SK-N-SH (cell line): ENCODE measurements around the gene MYO1D. TPM values are rescaled to one million over a fixed set of nuclear protein-coding genes. Genes with fewer than 3 reads are reported as not detected.
A peak's percentile ranks its signal among the peaks of the same experiment; 100 is the strongest.

Experiments
- CTCF ChIA-PET: fragments of 300-600, 350-600 bp; formaldehyde crosslinking; extraction: SDS; loops from one replicate; lab custom pipeline; 2021; lab: Yijun Ruan, JAX
- POLR2A ChIA-PET: fragments of 350-600 bp; sonication (Branson Sonifier 250); formaldehyde crosslinking; extraction: SDS; loops from one replicate; lab custom pipeline; 2020; ENCODE audit warnings: antibody characterized with exemption, inconsistent platforms; lab: Yijun Ruan, JAX
- DNase-seq: peaks from one replicate; pipeline ENCODE4 v3.0.0; 2012
- H2AFZ ChIP-seq: fragments of 200-600 bp; sonication (generic); 2 replicates; pipeline ENCODE4 v1.8.1; 2016; ENCODE audit warnings: antibody characterized with exemption, mild to moderate bottlenecking, low read depth
- H3F3A ChIP-seq: fragments of 200-600 bp; sonication (generic); replicated peaks from 2 replicates; pipeline ENCODE3; 2016; ENCODE audit warnings: antibody characterized with exemption, mild to moderate bottlenecking; ENCODE audit not compliant: insufficient read depth
- H3K27ac ChIP-seq, 2 experiments: fragments of 200-500 bp in 1 of 2; fragments of 200-600 bp in 1 of 2; sonication (Bioruptor generic) in 1 of 2; sonication (generic), shearing (Covaris generic) in 1 of 2; 2 replicates each; pipeline versions ENCODE4 v1.5.1 to v1.6.1; 2014 to 2016; ENCODE audit warnings: low read depth in 2 of 2, inconsistent platforms in 1 of 2, low read length in 1 of 2, mild to moderate bottlenecking in 1 of 2, mixed read lengths in 1 of 2
- H3K27me3 ChIP-seq: fragments of 200-600 bp; sonication (generic), shearing (Covaris generic); 2 replicates; pipeline ENCODE4 v1.6.1; 2016; ENCODE audit warnings: mixed run types; ENCODE audit not compliant: insufficient read depth
- H3K36me3 ChIP-seq, 2 experiments: fragments of 200-500 bp in 1 of 2; fragments of 200-600 bp in 1 of 2; sonication (Bioruptor generic) in 1 of 2; sonication (generic) in 1 of 2; replicated peaks in 1 of 2; 2 replicates each; pipeline versions ENCODE3 to v1.5.1; 2014 to 2016; ENCODE audit warnings: low read length in 1 of 2, mild to moderate bottlenecking in 1 of 2; ENCODE audit not compliant: insufficient read depth in 2 of 2, control insufficient read depth in 1 of 2
- H3K4me1 ChIP-seq, 2 experiments: fragments of 200-500 bp in 1 of 2; fragments of 200-600 bp in 1 of 2; sonication (Bioruptor generic) in 1 of 2; sonication (generic), shearing (Covaris generic) in 1 of 2; 2 replicates each; pipeline versions ENCODE4 v1.5.1 to v1.6.1; 2014 to 2016; ENCODE audit warnings: low read depth in 1 of 2, low read length in 1 of 2, mixed run types in 1 of 2; ENCODE audit not compliant: insufficient read depth in 2 of 2, control insufficient read depth in 1 of 2
- H3K4me2 ChIP-seq: fragments of 200-600 bp; sonication (generic), shearing (Covaris generic); 2 replicates; pipeline ENCODE4 v1.6.1; 2017; ENCODE audit warnings: mixed run types
- H3K4me3 ChIP-seq, 2 experiments: fragments of 200-500 bp in 1 of 2; fragments of 200-600 bp in 1 of 2; sonication (Bioruptor generic) in 1 of 2; sonication (generic), shearing (Covaris generic) in 1 of 2; 2 replicates each; pipeline versions ENCODE4 v1.5.1 to v1.8.1; 2014 to 2016; ENCODE audit warnings: low read depth in 2 of 2, inconsistent platforms in 1 of 2, low read length in 1 of 2, mild to moderate bottlenecking in 1 of 2, mixed read lengths in 1 of 2, moderate library complexity in 1 of 2
- H3K79me2 ChIP-seq: fragments of 200-600 bp; sonication (generic); 2 replicates; pipeline ENCODE4 v1.8.1; 2017; ENCODE audit warnings: mild to moderate bottlenecking; ENCODE audit not compliant: insufficient read depth
- H3K9ac ChIP-seq: fragments of 200-600 bp; sonication (generic); 2 replicates; pipeline ENCODE4 v1.6.1; 2017; ENCODE audit warnings: mixed run types
- H3K9me2 ChIP-seq: fragments of 200-600 bp; sonication (generic); 2 replicates; pipeline ENCODE4 v1.6.1; 2017; ENCODE audit warnings: mixed run types
- H3K9me3 ChIP-seq: fragments of 200-600 bp; sonication (generic); 2 replicates; pipeline ENCODE4 v1.6.1; 2017; ENCODE audit warnings: mixed run types, mild to moderate bottlenecking, moderate library complexity
- H4K20me1 ChIP-seq: fragments of 200-600 bp; sonication (generic); 2 replicates; pipeline ENCODE4 v1.6.1; 2017; ENCODE audit warnings: mild to moderate bottlenecking, mixed run types; ENCODE audit not compliant: insufficient read depth
- CHD2 ChIP-seq: fragments of 150-350 bp; IDR thresholded peaks from 2 replicates; pipeline ENCODE4 v1.6.1; 2018; ENCODE audit warnings: low read length; ENCODE audit not compliant: partially characterized antibody
- ELF1 ChIP-seq: IDR thresholded peaks from 2 replicates; pipeline ENCODE4 v1.4.0; 2012
- EP300 ChIP-seq, 2 experiments: IDR thresholded peaks; 2 replicates each; pipeline versions ENCODE4 v1.4.0 to v1.6.1; 2012; ENCODE audit warnings: borderline replicate concordance in 1 of 2, low read depth in 1 of 2, low read length in 1 of 2
- FOSL2 ChIP-seq: IDR thresholded peaks from 2 replicates; pipeline ENCODE4 v1.4.0; 2012; ENCODE audit warnings: low read depth, mild to moderate bottlenecking, moderate library complexity, borderline replicate concordance
- FOXJ3 ChIP-seq: sonication (generic); formaldehyde crosslinking; IDR thresholded peaks from 2 replicates; pipeline ENCODE4 v1.5.1; 2020; ENCODE audit warnings: mild to moderate bottlenecking, missing genetic modification reagents
- FOXM1 ChIP-seq: IDR thresholded peaks from 2 replicates; pipeline ENCODE4 v1.4.0; 2012; ENCODE audit warnings: low read depth, mild to moderate bottlenecking
- GABPA ChIP-seq: IDR thresholded peaks from 2 replicates; pipeline ENCODE4 v1.4.0; 2012; ENCODE audit warnings: low read depth, mild to moderate bottlenecking
- IRF3 ChIP-seq: fragments of 150-350 bp; IDR thresholded peaks from 2 replicates; pipeline ENCODE4 v1.6.1; 2016; ENCODE audit warnings: mild to moderate bottlenecking, low read depth, low read length
- JUND ChIP-seq: IDR thresholded peaks from 2 replicates; pipeline ENCODE4 v1.4.0; 2012
- MAX ChIP-seq: IDR thresholded peaks from 2 replicates; pipeline ENCODE4 v1.4.0; 2012; ENCODE audit warnings: low read depth
- MEF2A ChIP-seq: IDR thresholded peaks from 2 replicates; pipeline ENCODE4 v1.4.0; 2012; ENCODE audit warnings: low read depth, borderline replicate concordance
- MXI1 ChIP-seq: IDR thresholded peaks from 2 replicates; pipeline ENCODE4 v1.6.1; 2012; ENCODE audit warnings: mild to moderate bottlenecking, low read depth, low read length, improper control_type of control experiment
- NRF1 ChIP-seq: IDR thresholded peaks from 2 replicates; pipeline ENCODE4 v1.6.1; 2012; ENCODE audit warnings: low read depth, mild to moderate bottlenecking, low read length
- PBX3 ChIP-seq: IDR thresholded peaks from 2 replicates; pipeline ENCODE4; 2012
- RCOR1 ChIP-seq: fragments of 150-350 bp; IDR thresholded peaks from 2 replicates; pipeline ENCODE4 v1.6.1; 2017; ENCODE audit warnings: antibody characterized with exemption, low read length
- RFX5 ChIP-seq: IDR thresholded peaks from 2 replicates; pipeline ENCODE4 v1.6.1; 2012; ENCODE audit warnings: mild to moderate bottlenecking, improper control_type of control experiment, low read length
- RXRA ChIP-seq: IDR thresholded peaks from 2 replicates; pipeline ENCODE4 v1.4.0; 2012; ENCODE audit warnings: low read depth, mild to moderate bottlenecking, borderline replicate concordance
- SIN3A ChIP-seq: IDR thresholded peaks from 2 replicates; pipeline ENCODE4 v1.6.1; 2012; ENCODE audit warnings: low read depth, mild to moderate bottlenecking, low read length, moderate library complexity, borderline replicate concordance
- SMC3 ChIP-seq: IDR thresholded peaks from 2 replicates; pipeline ENCODE4 v1.6.1; 2012; ENCODE audit warnings: low read depth, low read length, improper control_type of control experiment
- TAF1 ChIP-seq: IDR thresholded peaks from 2 replicates; pipeline ENCODE4 v1.6.1; 2012; ENCODE audit warnings: low read depth, mild to moderate bottlenecking, low read length, moderate library complexity, borderline replicate concordance
- TCF12 ChIP-seq: IDR thresholded peaks from 2 replicates; pipeline ENCODE4 v1.4.0; 2012
- TEAD4 ChIP-seq: IDR thresholded peaks from 2 replicates; pipeline ENCODE4 v1.4.0; 2012; ENCODE audit warnings: mild to moderate bottlenecking, borderline replicate concordance; ENCODE audit not compliant: insufficient read depth
- WGBS: methylation state at CpG from one replicate; pipeline ENCODE4 v1.1.6; 2017; ENCODE audit warnings: low lambda C conversion rate; 5-methylcytosine and 5-hydroxymethylcytosine counted together
- polyA plus RNA-seq, 3 experiments: library from polyadenylated mRNA; depleted of rRNA; stranded (reverse); fragments of >200 nt; gene quantifications; 2 replicates each; pipeline ENCODE4 v1.2.3, GENCODE V29; 2012
- TF ChIP-seq, protein P1 (sequence below): fragments of 200-600 bp; sonication (generic); IDR thresholded peaks from 2 replicates; pipeline ENCODE4 v1.6.1; 2017; ENCODE audit warnings: antibody characterized with exemption, mild to moderate bottlenecking, moderate library complexity
- TF ChIP-seq, protein P2 (sequence below): IDR thresholded peaks from 2 replicates; pipeline ENCODE4 v1.4.0; 2012; ENCODE audit warnings: low read depth, borderline replicate concordance
- TF ChIP-seq, protein P3 (sequence below): IDR thresholded peaks from 2 replicates; pipeline ENCODE4 v1.4.0; 2012; ENCODE audit warnings: low read depth, borderline replicate concordance
- TF ChIP-seq, protein P4 (sequence below): fragments of 150-350 bp; IDR thresholded peaks from 2 replicates; pipeline ENCODE4 v1.6.1; 2017; ENCODE audit warnings: antibody characterized with exemption, low read length, low read depth, borderline replicate concordance

Gene MYO1D
- polyA plus RNA-seq, 1 of the 3 experiments (the other 2 are of a cell fraction) = 20.4 TPM

DNA sequence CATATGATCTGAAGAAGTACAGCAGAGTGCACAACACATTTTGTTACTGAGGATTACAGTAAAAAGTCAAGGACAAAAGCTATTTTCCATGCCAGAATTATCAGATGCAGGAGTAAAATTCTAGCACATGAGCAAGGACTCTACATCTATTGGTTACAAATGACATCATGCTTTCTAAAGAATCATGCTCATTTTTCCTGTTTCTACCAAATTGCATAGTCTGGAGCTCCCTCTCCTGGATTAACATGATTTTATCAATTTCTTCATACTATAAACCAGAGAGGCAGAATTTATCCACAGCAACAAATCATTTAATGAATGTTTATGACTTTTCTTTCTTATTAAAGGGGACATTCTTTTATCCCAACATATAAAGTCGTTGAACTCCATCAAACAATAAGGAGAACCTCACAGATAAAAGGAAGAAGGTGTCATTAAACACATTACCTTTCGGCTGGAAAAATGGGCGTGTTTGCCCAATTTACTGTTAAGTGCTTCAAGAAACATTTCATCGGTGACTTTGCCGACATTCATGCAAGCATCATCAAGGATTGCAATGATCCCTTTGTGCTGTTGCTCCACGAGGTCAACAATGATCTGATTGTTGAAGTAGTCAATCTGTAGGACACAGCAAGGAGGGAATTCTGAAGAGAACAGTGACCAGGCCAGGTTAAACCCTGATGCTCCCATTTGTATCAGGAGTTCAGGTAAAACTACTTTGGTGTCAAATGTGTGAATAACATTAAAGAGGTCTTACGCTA, 121.7 kb downstream of the MYO1D start:
- POLR2A ChIA-PET = interaction anchor here (1.0 kb wide), 2 partner anchors 269 to 271 kb away, joined by 3 to 4 read pairs; partner anchors contain the start of gene CDK5R1
- H2AFZ ChIP-seq = no peak overlapping the region
- H3K9me3 ChIP-seq = no peaks in the 10 kb centered on the region
- H3F3A ChIP-seq = no peaks in the 10 kb centered on the region
- H3K4me2 ChIP-seq = no peak overlapping the region
- no peak overlapping the region for H3K9ac ChIP-seq
- H3K79me2 ChIP-seq = no peaks in the 10 kb centered on the region
- H3K36me3 ChIP-seq = peaks cover 5 to 15% of the 10 kb centered on the region in 2 experiments
- WGBS = 59% methylated on average over 7 of the region's 7 CpGs
- H3K4me1 ChIP-seq = no peaks in the 10 kb centered on the region; a peak in 1 of 4 replicates
- CTCF ChIA-PET = interaction anchor here (0.7 to 2.0 kb wide), 36 partner anchors 10 to 310 kb away, joined by 3 to 25 read pairs (median 4); partner anchors contain the start of genes CDK5R1, MYO1D and PSMD11
- peak; percentile 66 for DNase-seq
- no peaks in the 10 kb centered on the region for H3K9me2 ChIP-seq
- H3K27ac ChIP-seq = no peak overlapping the region
- H3K4me3 ChIP-seq = no peak overlapping the region
- no peaks in the 10 kb centered on the region for H4K20me1 ChIP-seq
- H3K27me3 ChIP-seq = no peaks in the 10 kb centered on the region
- TF ChIP-seq TEAD4 (no peak), GABPA (no peak), SIN3A (no peak), FOSL2 (no peak), MXI1 (peak; percentile 53; the same call in 1 of the 2 replicates), FOXJ3 (CRISPR knock-in tag) (no peak), IRF3 (no peak), EP300 (IDR thresholded peaks at IDR 0.05; ENCODE audit: borderline replicate concordance in 1 of 2, low read depth in 1 of 2, low read length in 1 of 2) (no peak), CHD2 (no peak), MAX (no peak), FOXM1 (no peak), NRF1 (no peak), RXRA (no peak), RCOR1 (no peak), PBX3 (no peak), TCF12 (no peak), JUND (no peak), TAF1 (no peak), RFX5 (peak; percentile 77), MEF2A (no peak), ELF1 (no peak), SMC3 (peak; percentile 69)
- TF ChIP-seq, protein P1, sequence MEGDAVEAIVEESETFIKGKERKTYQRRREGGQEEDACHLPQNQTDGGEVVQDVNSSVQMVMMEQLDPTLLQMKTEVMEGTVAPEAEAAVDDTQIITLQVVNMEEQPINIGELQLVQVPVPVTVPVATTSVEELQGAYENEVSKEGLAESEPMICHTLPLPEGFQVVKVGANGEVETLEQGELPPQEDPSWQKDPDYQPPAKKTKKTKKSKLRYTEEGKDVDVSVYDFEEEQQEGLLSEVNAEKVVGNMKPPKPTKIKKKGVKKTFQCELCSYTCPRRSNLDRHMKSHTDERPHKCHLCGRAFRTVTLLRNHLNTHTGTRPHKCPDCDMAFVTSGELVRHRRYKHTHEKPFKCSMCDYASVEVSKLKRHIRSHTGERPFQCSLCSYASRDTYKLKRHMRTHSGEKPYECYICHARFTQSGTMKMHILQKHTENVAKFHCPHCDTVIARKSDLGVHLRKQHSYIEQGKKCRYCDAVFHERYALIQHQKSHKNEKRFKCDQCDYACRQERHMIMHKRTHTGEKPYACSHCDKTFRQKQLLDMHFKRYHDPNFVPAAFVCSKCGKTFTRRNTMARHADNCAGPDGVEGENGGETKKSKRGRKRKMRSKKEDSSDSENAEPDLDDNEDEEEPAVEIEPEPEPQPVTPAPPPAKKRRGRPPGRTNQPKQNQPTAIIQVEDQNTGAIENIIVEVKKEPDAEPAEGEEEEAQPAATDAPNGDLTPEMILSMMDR = peak; percentile 75
- TF ChIP-seq, protein P2, sequence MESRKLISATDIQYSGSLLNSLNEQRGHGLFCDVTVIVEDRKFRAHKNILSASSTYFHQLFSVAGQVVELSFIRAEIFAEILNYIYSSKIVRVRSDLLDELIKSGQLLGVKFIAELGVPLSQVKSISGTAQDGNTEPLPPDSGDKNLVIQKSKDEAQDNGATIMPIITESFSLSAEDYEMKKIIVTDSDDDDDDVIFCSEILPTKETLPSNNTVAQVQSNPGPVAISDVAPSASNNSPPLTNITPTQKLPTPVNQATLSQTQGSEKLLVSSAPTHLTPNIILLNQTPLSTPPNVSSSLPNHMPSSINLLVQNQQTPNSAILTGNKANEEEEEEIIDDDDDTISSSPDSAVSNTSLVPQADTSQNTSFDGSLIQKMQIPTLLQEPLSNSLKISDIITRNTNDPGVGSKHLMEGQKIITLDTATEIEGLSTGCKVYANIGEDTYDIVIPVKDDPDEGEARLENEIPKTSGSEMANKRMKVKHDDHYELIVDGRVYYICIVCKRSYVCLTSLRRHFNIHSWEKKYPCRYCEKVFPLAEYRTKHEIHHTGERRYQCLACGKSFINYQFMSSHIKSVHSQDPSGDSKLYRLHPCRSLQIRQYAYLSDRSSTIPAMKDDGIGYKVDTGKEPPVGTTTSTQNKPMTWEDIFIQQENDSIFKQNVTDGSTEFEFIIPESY = no peak
- TF ChIP-seq, protein P3, sequence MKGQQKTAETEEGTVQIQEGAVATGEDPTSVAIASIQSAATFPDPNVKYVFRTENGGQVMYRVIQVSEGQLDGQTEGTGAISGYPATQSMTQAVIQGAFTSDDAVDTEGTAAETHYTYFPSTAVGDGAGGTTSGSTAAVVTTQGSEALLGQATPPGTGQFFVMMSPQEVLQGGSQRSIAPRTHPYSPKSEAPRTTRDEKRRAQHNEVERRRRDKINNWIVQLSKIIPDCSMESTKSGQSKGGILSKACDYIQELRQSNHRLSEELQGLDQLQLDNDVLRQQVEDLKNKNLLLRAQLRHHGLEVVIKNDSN = peak; percentile 40; the same call in 1 of the 2 replicates
- TF ChIP-seq, protein P4, sequence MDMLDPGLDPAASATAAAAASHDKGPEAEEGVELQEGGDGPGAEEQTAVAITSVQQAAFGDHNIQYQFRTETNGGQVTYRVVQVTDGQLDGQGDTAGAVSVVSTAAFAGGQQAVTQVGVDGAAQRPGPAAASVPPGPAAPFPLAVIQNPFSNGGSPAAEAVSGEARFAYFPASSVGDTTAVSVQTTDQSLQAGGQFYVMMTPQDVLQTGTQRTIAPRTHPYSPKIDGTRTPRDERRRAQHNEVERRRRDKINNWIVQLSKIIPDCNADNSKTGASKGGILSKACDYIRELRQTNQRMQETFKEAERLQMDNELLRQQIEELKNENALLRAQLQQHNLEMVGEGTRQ = no peak
